ENCODE measurements around the gene S100A13. TPM values are rescaled to one million over a fixed set of nuclear protein-coding genes. Genes with fewer than 3 reads are reported as not detected.
A peak's percentile ranks its signal among the peaks of the same experiment; 100 is the strongest.

S100A13 gene
- total and polyA plus RNA-seq, 9 of the 15 experiments (the other 6 are each of a cell fraction or from before 2014, with no cell fraction given), result 41.9 to 129 (median 58.0) TPM

- no peak for TF ChIP-seq ZBTB43 (CRISPR knock-in tag; IDR thresholded peaks at IDR 0.05)
- 0 out of 2 replicates have a peak, but pooled peaks have one; percentile 34 for TF ChIP-seq MYNN (IDR thresholded peaks at IDR 0.05)
- TF ChIP-seq MYNN (CRISPR knock-in tag; IDR thresholded peaks at IDR 0.05), result no peak
- peak; percentile 24; the same call in 1 of the 2 replicates for TF ChIP-seq TEAD4 (IDR thresholded peaks at IDR 0.05; ENCODE audit: low read length)
- TF ChIP-seq TEAD4 (CRISPR knock-in tag; IDR thresholded peaks at IDR 0.05; ENCODE audit: borderline replicate concordance), result no peak
- TF ChIP-seq, protein P1, sequence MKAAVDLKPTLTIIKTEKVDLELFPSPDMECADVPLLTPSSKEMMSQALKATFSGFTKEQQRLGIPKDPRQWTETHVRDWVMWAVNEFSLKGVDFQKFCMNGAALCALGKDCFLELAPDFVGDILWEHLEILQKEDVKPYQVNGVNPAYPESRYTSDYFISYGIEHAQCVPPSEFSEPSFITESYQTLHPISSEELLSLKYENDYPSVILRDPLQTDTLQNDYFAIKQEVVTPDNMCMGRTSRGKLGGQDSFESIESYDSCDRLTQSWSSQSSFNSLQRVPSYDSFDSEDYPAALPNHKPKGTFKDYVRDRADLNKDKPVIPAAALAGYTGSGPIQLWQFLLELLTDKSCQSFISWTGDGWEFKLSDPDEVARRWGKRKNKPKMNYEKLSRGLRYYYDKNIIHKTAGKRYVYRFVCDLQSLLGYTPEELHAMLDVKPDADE (conservative IDR thresholded peaks at IDR 0.05; ENCODE audit: control insufficient read depth, low read depth, low read length), result 0 out of 2 replicates have a peak, but pooled peaks have one; percentile 0
- TF ChIP-seq KDM5B (IDR thresholded peaks at IDR 0.05; ENCODE audit: insufficient replicate concordance, low read depth, low read length), result no peak
- TF ChIP-seq, protein P2, sequence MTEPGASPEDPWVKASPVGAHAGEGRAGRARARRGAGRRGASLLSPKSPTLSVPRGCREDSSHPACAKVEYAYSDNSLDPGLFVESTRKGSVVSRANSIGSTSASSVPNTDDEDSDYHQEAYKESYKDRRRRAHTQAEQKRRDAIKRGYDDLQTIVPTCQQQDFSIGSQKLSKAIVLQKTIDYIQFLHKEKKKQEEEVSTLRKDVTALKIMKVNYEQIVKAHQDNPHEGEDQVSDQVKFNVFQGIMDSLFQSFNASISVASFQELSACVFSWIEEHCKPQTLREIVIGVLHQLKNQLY (CRISPR knock-in tag; conservative IDR thresholded peaks at IDR 0.05), result no peak
- no peak for TF ChIP-seq ZNF644 (tag; IDR thresholded peaks at IDR 0.05; ENCODE audit: low read depth)
- no peak for TF ChIP-seq ZNF561 (CRISPR knock-in tag; conservative IDR thresholded peaks at IDR 0.05)
- peak; percentile 82 for TF ChIP-seq CBFA2T3 (IDR thresholded peaks at IDR 0.05)
These were observed 22.0 kb upstream of the S100A13 start (continued) for GRCh38 chr1:153649137-153649862.

Data from K562 (cell line).